ENCODE measurements around the gene CIT. TPM values are rescaled to one million over a fixed set of nuclear protein-coding genes. Genes with fewer than 3 reads are reported as not detected.

CIT gene
- total and polyA plus RNA-seq, 2 donors (not counting 1 experiment from before 2014, with no cell fraction given), result 6.8 to 25.4 TPM

GRCh38 chr12:119681728-119682638 is 195.1 kb downstream of the CIT start:
- Histone ChIP-seq H2AFZ (ENCODE audit: low read length) (no peak overlapping the region), H3K27me3 (ENCODE audit: control insufficient read depth, insufficient read depth, low read length) (no peaks in the 10 kb centered on the region), H3K9ac (ENCODE audit: insufficient read depth, low read length) (no peak overlapping the region), H3K4me1 (ENCODE audit: control insufficient read depth, extremely low read depth, insufficient read depth, low read length) (no peaks in the 10 kb centered on the region), H3K79me2 (ENCODE audit: control insufficient read depth, insufficient read depth, low read length) (no peaks in the 10 kb centered on the region), H3K27ac (ENCODE audit: insufficient read depth, low read length) (no peak overlapping the region), H3K9me3 (ENCODE audit: control insufficient read depth, insufficient read depth, low read depth, low read length) (no peaks in the 10 kb centered on the region), H4K20me1 (ENCODE audit: control insufficient read depth, extremely low read depth, insufficient read depth, low read length) (no peaks in the 10 kb centered on the region), H3K4me3 (replicated peaks in 1 of 4; ENCODE audit: control extremely low read depth in 1 of 4, insufficient read depth in 1 of 4, low read depth in 3 of 4, low read length in 4 of 4) (no peak overlapping the region), H3K4me2 (ENCODE audit: extremely low read depth, insufficient read depth, low read length) (no peak overlapping the region), H3K36me3 (ENCODE audit: control insufficient read depth, insufficient read depth, low read length) (peaks cover 15% of the 10 kb centered on the region)
- TF ChIP-seq, protein P1, sequence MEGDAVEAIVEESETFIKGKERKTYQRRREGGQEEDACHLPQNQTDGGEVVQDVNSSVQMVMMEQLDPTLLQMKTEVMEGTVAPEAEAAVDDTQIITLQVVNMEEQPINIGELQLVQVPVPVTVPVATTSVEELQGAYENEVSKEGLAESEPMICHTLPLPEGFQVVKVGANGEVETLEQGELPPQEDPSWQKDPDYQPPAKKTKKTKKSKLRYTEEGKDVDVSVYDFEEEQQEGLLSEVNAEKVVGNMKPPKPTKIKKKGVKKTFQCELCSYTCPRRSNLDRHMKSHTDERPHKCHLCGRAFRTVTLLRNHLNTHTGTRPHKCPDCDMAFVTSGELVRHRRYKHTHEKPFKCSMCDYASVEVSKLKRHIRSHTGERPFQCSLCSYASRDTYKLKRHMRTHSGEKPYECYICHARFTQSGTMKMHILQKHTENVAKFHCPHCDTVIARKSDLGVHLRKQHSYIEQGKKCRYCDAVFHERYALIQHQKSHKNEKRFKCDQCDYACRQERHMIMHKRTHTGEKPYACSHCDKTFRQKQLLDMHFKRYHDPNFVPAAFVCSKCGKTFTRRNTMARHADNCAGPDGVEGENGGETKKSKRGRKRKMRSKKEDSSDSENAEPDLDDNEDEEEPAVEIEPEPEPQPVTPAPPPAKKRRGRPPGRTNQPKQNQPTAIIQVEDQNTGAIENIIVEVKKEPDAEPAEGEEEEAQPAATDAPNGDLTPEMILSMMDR (conservative IDR thresholded peaks at IDR 0.05 in 1 of 2, IDR thresholded peaks at IDR 0.05 in 1 of 2; ENCODE audit: low read depth in 1 of 2, low read length in 2 of 2), result no peak
- no peak for TF ChIP-seq EZH2 (IDR thresholded peaks at IDR 0.05; ENCODE audit: low read length, missing control alignments)
- no peak for DNase-seq (ENCODE audit: low read depth in 2 of 2)

DNA sequence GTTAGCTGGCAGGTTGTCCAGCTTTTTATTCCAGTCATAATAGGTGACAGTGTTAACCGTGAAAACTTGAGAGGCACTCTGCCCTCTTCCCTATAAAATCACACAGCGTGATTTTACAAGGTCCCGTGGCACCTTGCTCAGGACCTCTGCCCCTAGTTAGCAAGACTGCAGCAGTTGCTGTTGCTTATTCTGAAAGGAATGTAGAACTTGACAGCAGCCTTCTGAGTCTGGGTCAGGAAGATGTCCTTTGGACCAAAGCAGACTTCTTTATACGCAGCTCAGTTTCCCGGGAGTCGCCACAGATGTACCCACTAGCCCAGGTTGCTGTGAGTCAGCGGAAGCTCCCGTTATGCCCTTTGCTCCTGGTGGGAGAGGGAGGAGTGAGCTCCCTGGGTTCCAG is 196.0 kb downstream of the CIT start:
- H3K4me2 ChIP-seq (ENCODE audit: extremely low read depth, insufficient read depth, low read length), result no peak overlapping the region
- peaks cover 15% of the 10 kb centered on the region for H3K36me3 ChIP-seq (ENCODE audit: control insufficient read depth, insufficient read depth, low read length)
- H4K20me1 ChIP-seq (ENCODE audit: control insufficient read depth, extremely low read depth, insufficient read depth, low read length), result no peaks in the 10 kb centered on the region
- H3K4me3 ChIP-seq (replicated peaks in 1 of 4; ENCODE audit: control extremely low read depth in 1 of 4, insufficient read depth in 1 of 4, low read depth in 3 of 4, low read length in 4 of 4), result no peak overlapping the region
- no peak overlapping the region for H2AFZ ChIP-seq (ENCODE audit: low read length)
- H3K27me3 ChIP-seq (ENCODE audit: control insufficient read depth, insufficient read depth, low read length), result no peaks in the 10 kb centered on the region
- H3K9me3 ChIP-seq (ENCODE audit: control insufficient read depth, insufficient read depth, low read depth, low read length), result no peaks in the 10 kb centered on the region
- no peak for DNase-seq (ENCODE audit: low read depth in 2 of 2)
- H3K79me2 ChIP-seq (ENCODE audit: control insufficient read depth, insufficient read depth, low read length), result no peaks in the 10 kb centered on the region
- no peak overlapping the region for H3K27ac ChIP-seq (ENCODE audit: insufficient read depth, low read length)
- H3K4me1 ChIP-seq (ENCODE audit: control insufficient read depth, extremely low read depth, insufficient read depth, low read length), result no peaks in the 10 kb centered on the region
- no peak overlapping the region for H3K9ac ChIP-seq (ENCODE audit: insufficient read depth, low read length)
- no peak for TF ChIP-seq EZH2 (IDR thresholded peaks at IDR 0.05; ENCODE audit: low read length, missing control alignments)
- TF ChIP-seq, protein P1 (conservative IDR thresholded peaks at IDR 0.05 in 1 of 2, IDR thresholded peaks at IDR 0.05 in 1 of 2; ENCODE audit: low read depth in 1 of 2, low read length in 2 of 2), result no peak

DNA sequence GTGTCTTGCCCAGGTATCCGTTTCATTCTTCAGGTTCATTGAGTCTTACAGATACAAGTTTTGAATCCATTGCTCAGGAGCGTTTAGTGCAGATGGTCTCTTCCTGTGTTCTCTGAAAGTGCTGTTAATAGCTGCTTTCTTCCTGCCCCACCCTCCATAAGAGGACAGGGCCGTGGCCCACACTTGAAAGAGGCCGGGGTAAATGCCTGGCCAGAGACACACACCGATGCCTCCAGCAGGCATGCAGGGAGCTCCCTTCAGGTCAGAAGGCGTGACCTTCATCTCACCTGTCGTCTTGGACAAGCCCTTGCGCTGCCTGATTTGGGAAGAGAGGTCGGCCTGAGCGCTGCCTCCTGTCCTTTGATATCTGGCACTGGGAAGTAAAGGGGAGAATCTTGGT is 197.6 kb downstream of the CIT start:
- DNase-seq (ENCODE audit: low read depth in 2 of 2), result no peak
- H4K20me1 ChIP-seq (ENCODE audit: control insufficient read depth, extremely low read depth, insufficient read depth, low read length), result no peaks in the 10 kb centered on the region
- H3K9me3 ChIP-seq (ENCODE audit: control insufficient read depth, insufficient read depth, low read depth, low read length), result no peaks in the 10 kb centered on the region
- H3K4me2 ChIP-seq (ENCODE audit: extremely low read depth, insufficient read depth, low read length), result no peak overlapping the region
- H3K4me1 ChIP-seq (ENCODE audit: control insufficient read depth, extremely low read depth, insufficient read depth, low read length), result no peaks in the 10 kb centered on the region
- H3K4me3 ChIP-seq (replicated peaks in 1 of 4; ENCODE audit: control extremely low read depth in 1 of 4, insufficient read depth in 1 of 4, low read depth in 3 of 4, low read length in 4 of 4), result no peak overlapping the region
- no peak overlapping the region for H3K9ac ChIP-seq (ENCODE audit: insufficient read depth, low read length)
- H2AFZ ChIP-seq (ENCODE audit: low read length), result no peak overlapping the region
- H3K79me2 ChIP-seq (ENCODE audit: control insufficient read depth, insufficient read depth, low read length), result no peaks in the 10 kb centered on the region
- TF ChIP-seq, protein P1 (conservative IDR thresholded peaks at IDR 0.05 in 1 of 2, IDR thresholded peaks at IDR 0.05 in 1 of 2; ENCODE audit: low read depth in 1 of 2, low read length in 2 of 2), result no peak
- no peak for TF ChIP-seq EZH2 (IDR thresholded peaks at IDR 0.05; ENCODE audit: low read length, missing control alignments)
- H3K27ac ChIP-seq (ENCODE audit: insufficient read depth, low read length), result no peak overlapping the region
- H3K27me3 ChIP-seq (ENCODE audit: control insufficient read depth, insufficient read depth, low read length), result no peaks in the 10 kb centered on the region
- peaks cover 20% of the 10 kb centered on the region for H3K36me3 ChIP-seq (ENCODE audit: control insufficient read depth, insufficient read depth, low read length)

Data from fibroblast of lung (primary cell).